ENCODE measurements around the gene LRMDA.

LRMDA gene

DNA sequence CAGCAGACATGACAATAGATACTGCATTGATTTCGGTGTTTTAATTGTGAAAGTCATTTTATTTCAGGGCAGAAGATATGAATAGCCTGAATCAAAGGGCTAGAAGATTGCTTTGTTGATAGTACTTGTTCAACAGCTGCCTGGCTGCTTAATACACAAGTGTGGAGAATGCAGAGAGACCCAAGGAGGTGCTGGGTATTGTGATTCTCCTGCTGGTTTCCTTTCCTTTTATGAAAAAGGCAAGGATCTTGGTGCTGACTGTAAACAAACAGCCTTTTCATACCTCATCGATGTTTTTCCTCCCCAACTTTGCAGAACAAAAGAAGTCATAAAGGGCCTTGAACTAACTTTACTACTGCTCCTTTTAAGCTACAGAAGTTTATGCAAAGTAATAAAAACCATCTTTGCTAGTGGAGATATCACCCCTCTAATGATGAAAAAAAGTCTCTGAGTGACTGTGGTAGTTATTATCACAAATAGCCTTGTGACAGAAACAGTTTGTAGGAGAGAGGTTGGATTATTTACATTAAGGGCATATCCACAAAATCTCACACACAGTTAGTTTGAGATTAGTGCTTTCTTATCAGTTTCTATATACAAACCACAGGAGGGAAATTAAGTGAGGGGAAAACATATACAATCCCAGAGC lies 800.0 kb downstream of the LRMDA start:
- H3K36me3 ChIP-seq (ENCODE audit: control insufficient read depth, insufficient read depth, low read length): no peaks in the 10 kb centered on the region
- no peaks in the 10 kb centered on the region for H3K9me3 ChIP-seq (ENCODE audit: control insufficient read depth, low read length)
- H2AFZ ChIP-seq: no peak overlapping the region
- no peaks in the 10 kb centered on the region for H3K27me3 ChIP-seq (ENCODE audit: control insufficient read depth, insufficient read depth, low read length)
- no peak overlapping the region for H3K4me2 ChIP-seq (ENCODE audit: low read length)
- no peak overlapping the region for H3K9ac ChIP-seq
- H3K4me3 ChIP-seq (ENCODE audit: low read depth, low read length): no peak overlapping the region
- no peaks in the 10 kb centered on the region for H3K79me2 ChIP-seq
- TF ChIP-seq, protein P1, sequence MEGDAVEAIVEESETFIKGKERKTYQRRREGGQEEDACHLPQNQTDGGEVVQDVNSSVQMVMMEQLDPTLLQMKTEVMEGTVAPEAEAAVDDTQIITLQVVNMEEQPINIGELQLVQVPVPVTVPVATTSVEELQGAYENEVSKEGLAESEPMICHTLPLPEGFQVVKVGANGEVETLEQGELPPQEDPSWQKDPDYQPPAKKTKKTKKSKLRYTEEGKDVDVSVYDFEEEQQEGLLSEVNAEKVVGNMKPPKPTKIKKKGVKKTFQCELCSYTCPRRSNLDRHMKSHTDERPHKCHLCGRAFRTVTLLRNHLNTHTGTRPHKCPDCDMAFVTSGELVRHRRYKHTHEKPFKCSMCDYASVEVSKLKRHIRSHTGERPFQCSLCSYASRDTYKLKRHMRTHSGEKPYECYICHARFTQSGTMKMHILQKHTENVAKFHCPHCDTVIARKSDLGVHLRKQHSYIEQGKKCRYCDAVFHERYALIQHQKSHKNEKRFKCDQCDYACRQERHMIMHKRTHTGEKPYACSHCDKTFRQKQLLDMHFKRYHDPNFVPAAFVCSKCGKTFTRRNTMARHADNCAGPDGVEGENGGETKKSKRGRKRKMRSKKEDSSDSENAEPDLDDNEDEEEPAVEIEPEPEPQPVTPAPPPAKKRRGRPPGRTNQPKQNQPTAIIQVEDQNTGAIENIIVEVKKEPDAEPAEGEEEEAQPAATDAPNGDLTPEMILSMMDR (IDR thresholded peaks at IDR 0.05): no peak
- H3K27ac ChIP-seq: no peak overlapping the region
- no peaks in the 10 kb centered on the region for H3K4me1 ChIP-seq

- TF ChIP-seq, protein P1 (IDR thresholded peaks at IDR 0.05): no peak
- Histone ChIP-seq H3K4me1 (no peaks in the 10 kb centered on the region), H3K79me2 (no peaks in the 10 kb centered on the region), H3K4me2 (ENCODE audit: low read length) (no peak overlapping the region), H3K4me3 (ENCODE audit: low read depth, low read length) (no peak overlapping the region), H3K9me3 (ENCODE audit: control insufficient read depth, low read length) (no peaks in the 10 kb centered on the region), H3K36me3 (ENCODE audit: control insufficient read depth, insufficient read depth, low read length) (no peaks in the 10 kb centered on the region), H3K27ac (no peak overlapping the region), H3K27me3 (ENCODE audit: control insufficient read depth, insufficient read depth, low read length) (no peaks in the 10 kb centered on the region), H3K9ac (no peak overlapping the region), H2AFZ (no peak overlapping the region)
Observed at GRCh38 chr10:76234499-76235226, 803.2 kb downstream of the LRMDA start.

GRCh38 chr10:76236356-76236755 lies 804.9 kb downstream of the LRMDA start:
- Histone ChIP-seq H3K27ac (no peak overlapping the region), H3K9me3 (ENCODE audit: control insufficient read depth, low read length) (no peaks in the 10 kb centered on the region), H3K4me3 (ENCODE audit: low read depth, low read length) (no peak overlapping the region), H3K27me3 (ENCODE audit: control insufficient read depth, insufficient read depth, low read length) (no peaks in the 10 kb centered on the region), H2AFZ (no peak overlapping the region), H3K79me2 (no peaks in the 10 kb centered on the region), H3K36me3 (ENCODE audit: control insufficient read depth, insufficient read depth, low read length) (no peaks in the 10 kb centered on the region), H3K4me1 (no peaks in the 10 kb centered on the region), H3K4me2 (ENCODE audit: low read length) (no peak overlapping the region), H3K9ac (no peak overlapping the region)
- TF ChIP-seq, protein P1 (IDR thresholded peaks at IDR 0.05): no peak

- TF ChIP-seq, protein P1 (IDR thresholded peaks at IDR 0.05): no peak
- Histone ChIP-seq H3K36me3 (ENCODE audit: control insufficient read depth, insufficient read depth, low read length) (no peaks in the 10 kb centered on the region), H3K9ac (no peak overlapping the region), H3K27ac (no peak overlapping the region), H3K27me3 (ENCODE audit: control insufficient read depth, insufficient read depth, low read length) (no peaks in the 10 kb centered on the region), H3K4me2 (ENCODE audit: low read length) (no peak overlapping the region), H3K9me3 (ENCODE audit: control insufficient read depth, low read length) (no peaks in the 10 kb centered on the region), H3K4me3 (ENCODE audit: low read depth, low read length) (no peak overlapping the region), H2AFZ (no peak overlapping the region), H3K4me1 (no peaks in the 10 kb centered on the region), H3K79me2 (no peaks in the 10 kb centered on the region)
Observed at GRCh38 chr10:76242956-76243355, 811.5 kb downstream of the LRMDA start.

Measured in parathyroid adenoma (tissue), 2 donors.